SK-N-SH (cell line): ENCODE measurements around the gene KEAP1. TPM values are rescaled to one million over a fixed set of nuclear protein-coding genes. Genes with fewer than 3 reads are reported as not detected.
A peak's percentile ranks its signal among the peaks of the same experiment; 100 is the strongest.

Source experiments
- CTCF ChIA-PET: fragments of 300-600, 350-600 bp; formaldehyde crosslinking; extraction: SDS; loops from one replicate; lab custom pipeline; 2021; lab: Yijun Ruan, JAX
- POLR2A ChIA-PET: fragments of 350-600 bp; sonication (Branson Sonifier 250); formaldehyde crosslinking; extraction: SDS; loops from one replicate; lab custom pipeline; 2020; ENCODE audit warnings: antibody characterized with exemption, inconsistent platforms; lab: Yijun Ruan, JAX
- DNase-seq: peaks from one replicate; pipeline ENCODE4 v3.0.0; 2012
- H2AFZ ChIP-seq: fragments of 200-600 bp; sonication (generic); 2 replicates; pipeline ENCODE4 v1.8.1; 2016; ENCODE audit warnings: antibody characterized with exemption, mild to moderate bottlenecking, low read depth
- H3F3A ChIP-seq: fragments of 200-600 bp; sonication (generic); replicated peaks from 2 replicates; pipeline ENCODE3; 2016; ENCODE audit warnings: antibody characterized with exemption, mild to moderate bottlenecking; ENCODE audit not compliant: insufficient read depth
- H3K27ac ChIP-seq, 2 experiments: fragments of 200-500 bp in 1 of 2; fragments of 200-600 bp in 1 of 2; sonication (Bioruptor generic) in 1 of 2; sonication (generic), shearing (Covaris generic) in 1 of 2; 2 replicates each; pipeline versions ENCODE4 v1.5.1 to v1.6.1; 2014 to 2016; ENCODE audit warnings: low read depth in 2 of 2, inconsistent platforms in 1 of 2, low read length in 1 of 2, mild to moderate bottlenecking in 1 of 2, mixed read lengths in 1 of 2
- H3K27me3 ChIP-seq: fragments of 200-600 bp; sonication (generic), shearing (Covaris generic); 2 replicates; pipeline ENCODE4 v1.6.1; 2016; ENCODE audit warnings: mixed run types; ENCODE audit not compliant: insufficient read depth
- H3K36me3 ChIP-seq, 2 experiments: fragments of 200-500 bp in 1 of 2; fragments of 200-600 bp in 1 of 2; sonication (Bioruptor generic) in 1 of 2; sonication (generic) in 1 of 2; replicated peaks in 1 of 2; 2 replicates each; pipeline versions ENCODE3 to v1.5.1; 2014 to 2016; ENCODE audit warnings: low read length in 1 of 2, mild to moderate bottlenecking in 1 of 2; ENCODE audit not compliant: insufficient read depth in 2 of 2, control insufficient read depth in 1 of 2
- H3K4me1 ChIP-seq, 2 experiments: fragments of 200-500 bp in 1 of 2; fragments of 200-600 bp in 1 of 2; sonication (Bioruptor generic) in 1 of 2; sonication (generic), shearing (Covaris generic) in 1 of 2; 2 replicates each; pipeline versions ENCODE4 v1.5.1 to v1.6.1; 2014 to 2016; ENCODE audit warnings: low read depth in 1 of 2, low read length in 1 of 2, mixed run types in 1 of 2; ENCODE audit not compliant: insufficient read depth in 2 of 2, control insufficient read depth in 1 of 2
- H3K4me2 ChIP-seq: fragments of 200-600 bp; sonication (generic), shearing (Covaris generic); 2 replicates; pipeline ENCODE4 v1.6.1; 2017; ENCODE audit warnings: mixed run types
- H3K4me3 ChIP-seq, 2 experiments: fragments of 200-500 bp in 1 of 2; fragments of 200-600 bp in 1 of 2; sonication (Bioruptor generic) in 1 of 2; sonication (generic), shearing (Covaris generic) in 1 of 2; 2 replicates each; pipeline versions ENCODE4 v1.5.1 to v1.8.1; 2014 to 2016; ENCODE audit warnings: low read depth in 2 of 2, inconsistent platforms in 1 of 2, low read length in 1 of 2, mild to moderate bottlenecking in 1 of 2, mixed read lengths in 1 of 2, moderate library complexity in 1 of 2
- H3K79me2 ChIP-seq: fragments of 200-600 bp; sonication (generic); 2 replicates; pipeline ENCODE4 v1.8.1; 2017; ENCODE audit warnings: mild to moderate bottlenecking; ENCODE audit not compliant: insufficient read depth
- H3K9ac ChIP-seq: fragments of 200-600 bp; sonication (generic); 2 replicates; pipeline ENCODE4 v1.6.1; 2017; ENCODE audit warnings: mixed run types
- H3K9me2 ChIP-seq: fragments of 200-600 bp; sonication (generic); 2 replicates; pipeline ENCODE4 v1.6.1; 2017; ENCODE audit warnings: mixed run types
- H3K9me3 ChIP-seq: fragments of 200-600 bp; sonication (generic); 2 replicates; pipeline ENCODE4 v1.6.1; 2017; ENCODE audit warnings: mixed run types, mild to moderate bottlenecking, moderate library complexity
- H4K20me1 ChIP-seq: fragments of 200-600 bp; sonication (generic); 2 replicates; pipeline ENCODE4 v1.6.1; 2017; ENCODE audit warnings: mild to moderate bottlenecking, mixed run types; ENCODE audit not compliant: insufficient read depth
- CHD2 ChIP-seq: fragments of 150-350 bp; IDR thresholded peaks from 2 replicates; pipeline ENCODE4 v1.6.1; 2018; ENCODE audit warnings: low read length; ENCODE audit not compliant: partially characterized antibody
- FOSL2 ChIP-seq: IDR thresholded peaks from 2 replicates; pipeline ENCODE4 v1.4.0; 2012; ENCODE audit warnings: low read depth, mild to moderate bottlenecking, moderate library complexity, borderline replicate concordance
- MEF2A ChIP-seq: IDR thresholded peaks from 2 replicates; pipeline ENCODE4 v1.4.0; 2012; ENCODE audit warnings: low read depth, borderline replicate concordance
- NRF1 ChIP-seq: IDR thresholded peaks from 2 replicates; pipeline ENCODE4 v1.6.1; 2012; ENCODE audit warnings: low read depth, mild to moderate bottlenecking, low read length
- POLR2AphosphoS5 ChIP-seq: IDR thresholded peaks from 2 replicates; pipeline ENCODE4 v1.6.1; 2012; ENCODE audit warnings: low read depth, low read length
- RCOR1 ChIP-seq: fragments of 150-350 bp; IDR thresholded peaks from 2 replicates; pipeline ENCODE4 v1.6.1; 2017; ENCODE audit warnings: antibody characterized with exemption, low read length
- SIN3A ChIP-seq: IDR thresholded peaks from 2 replicates; pipeline ENCODE4 v1.6.1; 2012; ENCODE audit warnings: low read depth, mild to moderate bottlenecking, low read length, moderate library complexity, borderline replicate concordance
- TCF12 ChIP-seq: IDR thresholded peaks from 2 replicates; pipeline ENCODE4 v1.4.0; 2012
- WGBS: methylation state at CpG from one replicate; pipeline ENCODE4 v1.1.6; 2017; ENCODE audit warnings: low lambda C conversion rate; 5-methylcytosine and 5-hydroxymethylcytosine counted together
- polyA plus RNA-seq, 3 experiments: library from polyadenylated mRNA; depleted of rRNA; stranded (reverse); fragments of >200 nt; gene quantifications; 2 replicates each; pipeline ENCODE4 v1.2.3, GENCODE V29; 2012
- TF ChIP-seq, protein P1 (sequence below): IDR thresholded peaks from 2 replicates; pipeline ENCODE4; 2012

The KEAP1 gene
- polyA plus RNA-seq, 1 of the 3 experiments (the other 2 are of a cell fraction): 72.9 TPM

- 82% methylated on average over 5 of the region's 25 CpGs for WGBS
- TF ChIP-seq, protein P1, sequence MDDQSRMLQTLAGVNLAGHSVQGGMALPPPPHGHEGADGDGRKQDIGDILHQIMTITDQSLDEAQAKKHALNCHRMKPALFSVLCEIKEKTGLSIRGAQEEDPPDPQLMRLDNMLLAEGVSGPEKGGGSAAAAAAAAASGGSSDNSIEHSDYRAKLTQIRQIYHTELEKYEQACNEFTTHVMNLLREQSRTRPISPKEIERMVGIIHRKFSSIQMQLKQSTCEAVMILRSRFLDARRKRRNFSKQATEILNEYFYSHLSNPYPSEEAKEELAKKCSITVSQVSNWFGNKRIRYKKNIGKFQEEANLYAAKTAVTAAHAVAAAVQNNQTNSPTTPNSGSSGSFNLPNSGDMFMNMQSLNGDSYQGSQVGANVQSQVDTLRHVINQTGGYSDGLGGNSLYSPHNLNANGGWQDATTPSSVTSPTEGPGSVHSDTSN: no peak
- TF ChIP-seq RCOR1 (no peak), NRF1 (no peak), MEF2A (no peak), POLR2AphosphoS5 (no peak), CHD2 (no peak), FOSL2 (no peak), TCF12 (no peak)
- Histone ChIP-seq H3K79me2 (no peaks in the 10 kb centered on the region), H3K4me1 (peaks cover 0 to 12% of the 10 kb centered on the region in 2 experiments; a peak in 1 of 4 replicates), H3K9me3 (no peaks in the 10 kb centered on the region), H3K4me2 (no peak overlapping the region), H3K4me3 (no peak overlapping the region), H3K27ac (no peak overlapping the region), H4K20me1 (no peaks in the 10 kb centered on the region), H2AFZ (no peak overlapping the region), H3K9ac (no peak overlapping the region), H3K9me2 (no peaks in the 10 kb centered on the region), H3K36me3 (no peaks in the 10 kb centered on the region), H3K27me3 (no peaks in the 10 kb centered on the region), H3F3A (no peaks in the 10 kb centered on the region)
- ChIA-PET POLR2A (no interaction called here), CTCF (interaction anchor here (1.1 to 2.1 kb wide), 6 partner anchors 17 to 183 kb away, joined by 3 to 9 read pairs (median 4); partner anchors contain the start of gene CDC37)
- peak; percentile 38 for DNase-seq
Measured at GRCh38 chr19:10452726-10453618, 50.2 kb downstream of the KEAP1 start.

GRCh38 chr19:10450853-10451609 is 52.1 kb downstream of the KEAP1 start:
- Histone ChIP-seq H3K4me3 (no peak overlapping the region), H3K4me1 (peaks cover 0 to 12% of the 10 kb centered on the region in 2 experiments; a peak in 1 of 4 replicates), H3K9me2 (no peaks in the 10 kb centered on the region), H3K27ac (no peak overlapping the region), H4K20me1 (no peaks in the 10 kb centered on the region), H2AFZ (no peak overlapping the region), H3F3A (no peaks in the 10 kb centered on the region), H3K9me3 (no peaks in the 10 kb centered on the region), H3K4me2 (no peak overlapping the region), H3K27me3 (no peaks in the 10 kb centered on the region), H3K9ac (no peak overlapping the region), H3K36me3 (no peaks in the 10 kb centered on the region), H3K79me2 (no peaks in the 10 kb centered on the region)
- WGBS: 94% methylated on average over 19 of the region's 25 CpGs
- ChIA-PET POLR2A (no interaction called here), CTCF (interaction anchor here (1.6 to 1.9 kb wide), 3 partner anchors 28 to 63 kb away, joined by 3 to 7 read pairs (median 6); no protein-coding TSS in a partner anchor)
- DNase-seq: peak; percentile 58
- TF ChIP-seq SIN3A: no peak
- no peak for TF ChIP-seq RCOR1
- no peak for TF ChIP-seq MEF2A
- TF ChIP-seq CHD2: no peak
